Left lobe of liver (tissue), 2 donors: ENCODE results near the gene TMOD3. TPM values are rescaled to one million over a fixed set of nuclear protein-coding genes. Genes with fewer than 3 reads are reported as not detected.
"Not testable (repeated sequence)": the region's sequence is repeated elsewhere in the genome, so short reads cannot be mapped to it uniquely, and the experiment has no call there.

Experiments
- ATAC-seq: fragments of 200-7000 bp; cut with Tn5 transposase; one replicate; pipeline ENCODE4 v1.9.1; 2020; ENCODE audit warnings: mild to moderate bottlenecking, moderate library complexity
- DNase-seq: peaks from one replicate; pipeline ENCODE4 v3.0.0-alpha.2; 2020; ENCODE audit warnings: low spot score
- total RNA-seq: library from RNA; stranded (reverse); gene quantifications from one replicate; pipeline ENCODE4 v1.2.1, GENCODE V29; 2021
- donor health status: DM: no; HTN: no; CAD: no; lungs with moderate emphysema.
- donor health status: DM: no; HTN: yes; CAD: no.

The TMOD3 gene
- total RNA-seq, 1 donor from 2014 or later, result 21.2 TPM

- no peak for DNase-seq
- no peak for ATAC-seq
Observed at GRCh38 chr15:51861557-51862359, 32.3 kb downstream of the TMOD3 start.

GRCh38 chr15:51863131-51863530 is 33.7 kb downstream of the TMOD3 start:
- ATAC-seq (no peak), DNase-seq (no peak)

DNA sequence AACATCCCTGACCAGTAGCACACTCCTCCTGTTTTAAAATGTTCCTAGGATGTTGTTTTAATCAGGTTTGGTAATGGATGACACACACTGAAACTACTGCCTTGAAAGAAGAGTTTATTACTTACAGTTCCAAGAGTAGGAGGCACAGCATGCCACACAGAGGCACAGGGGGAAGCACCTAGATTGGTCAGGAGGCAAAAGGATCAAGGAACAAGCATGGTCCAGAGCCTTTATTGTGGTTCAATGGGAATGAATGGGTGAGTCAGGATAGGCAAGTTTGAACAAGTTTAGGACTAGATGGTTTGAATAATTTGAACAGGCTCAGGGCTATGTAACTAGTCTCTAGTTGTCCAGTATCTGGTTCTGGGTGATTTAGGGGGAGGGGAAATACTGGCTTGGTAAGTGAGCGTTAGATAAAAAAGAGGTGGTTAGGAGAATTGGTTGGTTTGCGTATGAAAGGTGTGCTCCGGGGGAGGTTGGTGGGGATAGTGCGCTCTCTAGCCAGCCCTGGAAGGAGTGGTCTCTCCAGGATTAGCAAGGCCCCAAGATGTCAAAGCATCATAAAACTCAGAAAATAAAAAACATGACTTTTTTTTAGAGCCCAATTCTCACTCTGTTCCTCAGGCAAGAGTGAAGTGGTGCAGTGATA is 35.1 kb downstream of the TMOD3 start:
- no peak for ATAC-seq

GRCh38 chr15:51865317-51865716 is 35.9 kb downstream of the TMOD3 start:
- ATAC-seq (peak; percentile 71), DNase-seq (no peak)

More for the DNA sequence above, 35.1 kb downstream of the TMOD3 start:
- no peak for DNase-seq

DNA sequence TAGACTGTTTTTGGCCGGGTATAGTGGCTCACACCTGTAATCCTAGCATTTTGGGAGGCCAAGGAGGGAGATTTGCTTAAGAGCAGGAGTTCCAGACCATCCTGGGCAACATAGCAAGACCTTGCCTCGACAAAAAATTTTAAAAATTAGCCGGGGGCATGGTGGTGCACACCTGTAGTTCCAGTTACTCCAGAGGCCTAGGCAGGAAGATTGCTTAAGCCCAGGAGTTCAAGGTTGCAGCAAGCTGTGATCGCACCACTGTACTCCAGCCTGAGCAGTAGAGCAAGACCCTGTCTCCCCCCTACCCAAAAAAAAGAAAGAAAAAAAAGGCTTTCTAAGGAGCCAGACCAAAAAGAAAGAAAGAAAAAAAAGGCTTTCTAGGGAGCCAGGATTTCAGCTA is 36.7 kb downstream of the TMOD3 start:
- DNase-seq, result no peak
- no peak for ATAC-seq

DNA sequence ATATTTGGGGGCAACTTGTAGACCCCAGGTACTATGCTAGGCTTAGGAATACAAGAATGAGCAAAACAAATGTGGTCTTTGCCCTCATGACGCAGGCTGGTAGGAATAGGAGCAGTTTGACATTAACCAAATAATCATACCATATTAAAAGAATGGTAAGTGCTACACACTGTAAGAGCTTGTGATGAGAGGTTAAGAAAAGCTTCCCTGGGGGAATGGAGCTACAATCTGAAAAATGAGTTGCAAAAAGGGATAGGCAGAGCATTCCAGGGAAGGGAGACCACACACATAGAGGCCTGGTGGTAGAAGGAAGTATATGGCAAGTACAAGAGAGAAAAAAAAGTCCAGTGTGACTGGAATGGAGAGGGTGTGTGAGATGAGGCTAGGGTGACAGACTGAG is 37.3 kb downstream of the TMOD3 start:
- peak; percentile 59 for ATAC-seq

DNA sequence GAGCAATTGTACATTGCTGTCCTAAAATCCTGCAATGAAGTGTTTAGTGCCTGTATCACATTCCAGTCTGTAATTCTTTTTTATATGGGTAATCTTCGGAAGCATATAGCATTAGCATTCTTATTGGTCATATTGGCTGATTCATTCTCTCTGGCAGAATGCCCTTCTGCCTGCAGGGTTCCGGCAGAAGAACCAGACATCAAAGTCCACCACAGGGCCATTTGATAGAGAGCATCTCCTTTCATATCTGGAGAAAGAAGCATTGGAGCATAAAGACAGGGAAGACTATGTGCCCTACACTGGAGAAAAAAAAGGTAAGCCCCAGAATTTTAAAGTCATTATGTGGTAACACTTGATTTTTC is 39.6 kb downstream of the TMOD3 start:
- DNase-seq, result peak; percentile 57
- peak; percentile 75 for ATAC-seq

More for the DNA sequence above, 37.3 kb downstream of the TMOD3 start:
- DNase-seq, result no peak

DNA sequence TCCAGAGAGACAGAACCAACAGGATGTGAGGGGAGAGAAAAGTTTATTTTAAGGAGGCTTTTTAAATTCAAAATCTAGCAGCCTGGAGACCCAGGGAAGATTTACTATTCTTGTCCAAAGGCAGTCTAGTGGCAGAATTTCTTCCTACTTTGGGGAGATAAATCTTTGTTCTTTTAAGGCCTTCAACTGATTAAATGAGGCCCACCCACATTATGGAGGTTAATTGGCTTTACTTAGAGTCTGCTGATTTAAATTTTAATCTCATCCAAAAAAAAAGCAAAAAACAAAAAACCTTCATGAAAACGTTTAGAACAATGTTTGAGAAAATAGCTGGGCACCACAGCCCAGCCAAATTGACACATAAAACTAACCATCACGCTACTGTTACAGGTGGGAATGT is 41.3 kb downstream of the TMOD3 start:
- ATAC-seq (no peak), DNase-seq (no peak)

DNA sequence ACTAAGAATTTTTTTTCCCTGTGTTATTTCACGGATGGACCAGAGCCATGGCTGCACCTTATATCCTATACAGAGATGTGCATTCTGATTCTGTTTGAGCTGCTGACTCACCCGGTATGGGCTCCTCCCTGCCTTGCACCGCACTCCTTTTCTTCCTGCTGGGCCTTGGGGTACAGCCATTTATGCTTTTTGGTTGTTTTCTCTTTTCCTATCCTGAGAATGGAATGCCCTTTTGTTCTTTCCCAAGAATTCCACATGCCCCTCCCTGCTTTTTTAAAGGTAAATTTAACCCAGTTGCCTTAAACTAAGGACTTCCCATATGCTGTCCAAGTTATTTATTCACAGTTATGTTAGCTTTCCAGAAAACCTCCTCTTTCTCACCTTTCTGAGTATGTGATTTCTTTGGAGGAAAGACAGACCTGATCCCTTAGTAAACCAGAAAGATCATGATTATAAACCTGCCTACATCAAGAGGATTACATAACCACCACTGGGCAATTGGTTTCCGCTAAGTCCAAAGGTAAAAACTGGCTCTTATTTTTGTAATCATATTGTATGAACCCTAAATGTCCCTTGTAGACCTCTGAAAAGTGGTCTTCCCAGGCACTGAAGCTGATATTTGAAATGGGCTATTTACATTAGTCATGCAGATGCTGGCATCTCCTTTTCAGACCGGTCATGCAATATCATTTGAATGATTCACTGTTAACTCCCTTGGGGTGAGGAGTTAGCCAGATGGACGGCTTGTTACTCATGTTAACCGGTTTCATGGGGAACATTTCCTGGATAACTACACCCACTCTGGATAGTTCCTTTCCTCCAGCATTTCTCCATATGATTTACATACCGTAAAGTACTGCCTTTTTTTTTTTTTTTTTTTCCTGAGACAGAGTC is 45.5 kb downstream of the TMOD3 start:
- no peak for DNase-seq
- peak; percentile 84 for ATAC-seq

- ATAC-seq (no peak), DNase-seq (no peak)
Observed at GRCh38 chr15:51876169-51876568, 46.7 kb downstream of the TMOD3 start.

DNA sequence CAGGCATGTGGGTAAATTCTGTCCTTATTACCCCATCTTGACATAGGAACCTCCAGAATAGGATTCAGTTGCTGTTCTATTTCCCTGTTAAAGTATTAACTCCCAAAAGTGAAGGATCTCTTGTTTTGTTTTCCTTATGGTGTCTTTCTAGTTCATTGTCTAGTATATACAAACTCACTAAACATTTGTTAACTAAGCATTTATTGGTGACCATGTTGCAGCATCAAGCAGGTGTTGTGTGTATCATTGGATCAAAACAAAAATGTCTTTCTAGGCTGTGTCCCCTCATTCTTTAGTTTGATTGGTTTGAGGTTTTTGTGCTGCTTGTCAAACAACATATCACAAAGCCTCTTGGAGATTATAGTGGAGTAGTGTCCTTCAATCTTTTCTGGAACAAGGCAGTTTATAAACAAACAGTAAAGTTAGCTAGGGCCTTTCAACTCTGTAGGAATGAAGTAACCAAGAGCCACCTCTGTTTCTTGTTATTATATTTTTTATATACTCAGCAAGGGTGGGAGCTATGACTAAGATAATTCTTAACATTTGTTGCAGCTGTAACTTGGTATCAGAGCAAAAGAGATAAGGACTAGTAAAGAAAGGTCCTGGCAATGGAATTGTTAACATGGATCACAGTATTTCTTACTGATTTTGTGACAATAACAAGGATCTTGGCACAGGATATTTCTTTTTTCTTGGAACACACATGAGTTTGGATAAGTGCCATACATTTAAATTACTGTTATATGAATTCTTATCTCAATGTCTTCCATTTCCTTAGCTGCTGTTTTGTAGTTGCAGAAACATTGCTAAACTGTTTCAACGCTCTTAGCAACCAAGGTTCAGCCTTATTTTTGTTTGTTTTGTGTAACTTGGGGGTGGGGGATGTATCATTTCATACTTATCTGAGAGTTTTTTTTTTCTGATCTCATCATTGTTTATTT is 49.3 kb downstream of the TMOD3 start:
- DNase-seq (no peak), ATAC-seq (peak; percentile 33)

DNA sequence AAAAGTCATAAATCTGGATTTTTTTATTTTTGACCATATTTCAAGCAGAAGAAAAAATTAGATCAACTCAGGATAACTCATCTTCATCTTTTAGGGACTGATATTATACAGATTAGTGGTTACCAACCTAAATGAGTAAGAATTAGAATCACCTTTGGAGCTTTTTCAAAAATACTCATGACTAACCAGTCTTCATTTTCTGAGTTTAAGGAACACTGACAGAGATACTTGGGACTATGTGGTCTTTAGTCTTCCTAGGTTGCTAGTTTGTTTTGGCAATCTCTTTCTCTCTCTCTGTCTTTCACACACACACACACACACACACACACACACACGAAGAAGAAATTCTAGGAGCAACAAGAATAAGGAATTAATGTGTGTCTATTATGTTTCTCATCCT is 50.1 kb downstream of the TMOD3 start:
- DNase-seq (no peak), ATAC-seq (no peak)

GRCh38 chr15:51883271-51883837 is 53.9 kb downstream of the TMOD3 start:
- no peak for ATAC-seq

GRCh38 chr15:51884041-51884440 is 54.6 kb downstream of the TMOD3 start:
- no peak for DNase-seq
- no peak for ATAC-seq

More at GRCh38 chr15:51883271-51883837, 53.9 kb downstream of the TMOD3 start:
- DNase-seq, result no peak

DNA sequence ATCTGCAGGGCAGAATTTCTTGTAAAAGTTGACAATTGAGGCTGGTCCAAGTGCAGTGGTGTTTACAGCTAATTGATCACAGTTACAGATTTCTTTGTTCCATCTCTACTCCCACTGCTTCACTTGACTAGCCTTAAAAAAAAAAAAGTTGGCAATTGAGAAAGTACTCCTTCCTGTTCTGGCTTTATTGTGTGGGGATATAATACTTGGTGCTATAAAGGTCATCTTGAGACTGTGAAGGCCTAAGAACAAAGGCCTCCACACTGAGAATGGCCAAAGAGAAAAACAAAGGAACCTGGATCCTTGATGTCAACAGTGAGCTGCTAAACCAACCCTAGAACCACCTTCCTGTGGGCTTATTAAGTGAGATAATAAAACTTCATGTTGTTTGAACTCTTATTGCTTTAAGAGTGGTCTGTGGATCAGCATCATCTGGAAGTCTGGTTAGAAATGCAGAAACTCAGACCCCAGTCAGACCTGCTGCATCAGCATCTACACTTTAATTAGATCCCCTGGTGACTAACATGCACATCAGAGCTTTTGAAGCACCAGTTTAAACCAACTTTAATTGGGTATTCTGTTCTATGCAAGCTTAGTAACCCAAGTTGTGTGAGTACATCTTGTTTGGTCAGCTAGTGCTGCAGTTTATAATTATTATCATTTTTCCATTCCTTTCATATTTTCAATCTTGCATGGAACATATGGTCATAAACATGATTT is 55.2 kb downstream of the TMOD3 start:
- ATAC-seq (no peak), DNase-seq (no peak)

DNA sequence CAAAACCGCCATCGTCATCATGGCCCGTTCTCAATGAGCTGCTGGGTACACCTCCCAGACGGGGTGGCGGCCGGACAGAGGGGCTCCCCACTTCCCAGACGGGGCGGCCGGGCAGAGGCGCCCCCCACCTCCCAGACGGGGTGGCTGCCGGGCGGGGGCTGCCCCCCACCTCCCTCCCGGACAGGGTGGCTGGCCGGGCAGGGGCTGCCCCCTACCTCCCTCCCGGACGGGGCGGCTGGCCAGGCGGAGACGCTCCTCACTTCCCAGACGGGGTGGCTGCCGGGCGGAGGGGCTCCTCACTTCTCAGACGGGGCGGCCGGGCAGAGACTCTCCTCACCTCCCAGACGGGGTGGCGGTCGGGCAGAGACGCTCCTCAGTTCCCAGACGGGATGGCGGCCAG is 56.3 kb downstream of the TMOD3 start:
- ATAC-seq, DNase-seq: not testable (repeated sequence)

- ATAC-seq, result peak; percentile 69
- no peak for DNase-seq
Observed at GRCh38 chr15:51887887-51888592, 58.6 kb downstream of the TMOD3 start.

- DNase-seq (no peak), ATAC-seq (peak; percentile 83)
Observed at GRCh38 chr15:51888593-51889195, 59.2 kb downstream of the TMOD3 start.
